Measurements from ENCODE around the gene VSTM4. TPM values are rescaled to one million over a fixed set of nuclear protein-coding genes. Genes with fewer than 3 reads are reported as not detected.

VSTM4 gene
- polyA plus RNA-seq, 1 experiment = 4.4 TPM

DNA sequence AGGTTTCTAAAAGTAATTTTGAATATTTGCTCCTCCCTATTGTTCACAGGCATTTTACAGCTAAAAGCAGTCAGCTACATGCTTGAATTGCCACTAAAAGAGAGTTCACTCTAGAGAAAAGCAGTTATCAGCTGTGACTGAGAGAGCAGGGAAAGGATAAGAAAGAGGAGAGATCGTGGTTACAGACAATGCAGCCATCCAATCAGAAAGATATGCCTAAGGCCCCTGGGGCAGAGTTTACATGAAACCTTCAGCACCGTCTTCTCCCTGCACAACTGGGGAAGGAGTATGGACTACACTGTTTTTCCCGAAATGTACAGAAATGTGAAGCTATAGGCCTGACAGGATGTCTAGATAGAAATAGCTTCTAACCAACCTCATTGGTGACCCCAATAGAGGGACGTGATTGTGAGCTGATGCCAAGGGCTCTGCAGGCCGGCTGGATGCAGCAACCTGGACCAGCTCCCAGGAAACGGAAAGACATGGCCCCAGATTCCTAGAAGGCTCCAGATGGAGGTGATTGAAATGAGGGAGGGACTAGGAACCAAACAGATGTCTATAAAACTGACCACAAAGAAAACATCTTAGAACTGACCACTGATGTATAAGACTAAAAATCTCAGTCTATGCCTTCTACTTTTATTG is 3.2 kb upstream of the VSTM4 start:
- H3K4me3 ChIP-seq (ENCODE audit: low read depth, low read length) = no peak overlapping the region
- TF ChIP-seq CTCF (IDR thresholded peaks at IDR 0.05; ENCODE audit: insufficient read depth, low read depth, low read length) = no peak
- H3K27me3 ChIP-seq (ENCODE audit: control insufficient read depth, insufficient read depth, low read length) = no peaks in the 10 kb centered on the region; the same call in 1 of the 2 replicates
- ChIA-PET POLR2A (no interaction called here), CTCF (interaction anchor here (0.8 to 1.2 kb wide), 3 partner anchors 8 to 43 kb away, joined by 3 to 4 read pairs (median 4); no protein-coding TSS in a partner anchor)
- no peaks in the 10 kb centered on the region for H3K36me3 ChIP-seq (ENCODE audit: control insufficient read depth, insufficient read depth, low read length)
- no peak for DNase-seq (ENCODE audit: low read depth)

- ChIA-PET CTCF (no interaction called here), POLR2A (no interaction called here)
- Histone ChIP-seq H3K36me3 (ENCODE audit: control insufficient read depth, insufficient read depth, low read length) (no peaks in the 10 kb centered on the region), H3K27me3 (ENCODE audit: control insufficient read depth, insufficient read depth, low read length) (no peaks in the 10 kb centered on the region; the same call in 1 of the 2 replicates), H3K4me3 (ENCODE audit: low read depth, low read length) (no peak overlapping the region)
- TF ChIP-seq CTCF (IDR thresholded peaks at IDR 0.05; ENCODE audit: insufficient read depth, low read depth, low read length) = no peak
- no peak for DNase-seq (ENCODE audit: low read depth)
These were observed 2.2 kb upstream of the VSTM4 start for GRCh38 chr10:49117376-49118070.

DNA sequence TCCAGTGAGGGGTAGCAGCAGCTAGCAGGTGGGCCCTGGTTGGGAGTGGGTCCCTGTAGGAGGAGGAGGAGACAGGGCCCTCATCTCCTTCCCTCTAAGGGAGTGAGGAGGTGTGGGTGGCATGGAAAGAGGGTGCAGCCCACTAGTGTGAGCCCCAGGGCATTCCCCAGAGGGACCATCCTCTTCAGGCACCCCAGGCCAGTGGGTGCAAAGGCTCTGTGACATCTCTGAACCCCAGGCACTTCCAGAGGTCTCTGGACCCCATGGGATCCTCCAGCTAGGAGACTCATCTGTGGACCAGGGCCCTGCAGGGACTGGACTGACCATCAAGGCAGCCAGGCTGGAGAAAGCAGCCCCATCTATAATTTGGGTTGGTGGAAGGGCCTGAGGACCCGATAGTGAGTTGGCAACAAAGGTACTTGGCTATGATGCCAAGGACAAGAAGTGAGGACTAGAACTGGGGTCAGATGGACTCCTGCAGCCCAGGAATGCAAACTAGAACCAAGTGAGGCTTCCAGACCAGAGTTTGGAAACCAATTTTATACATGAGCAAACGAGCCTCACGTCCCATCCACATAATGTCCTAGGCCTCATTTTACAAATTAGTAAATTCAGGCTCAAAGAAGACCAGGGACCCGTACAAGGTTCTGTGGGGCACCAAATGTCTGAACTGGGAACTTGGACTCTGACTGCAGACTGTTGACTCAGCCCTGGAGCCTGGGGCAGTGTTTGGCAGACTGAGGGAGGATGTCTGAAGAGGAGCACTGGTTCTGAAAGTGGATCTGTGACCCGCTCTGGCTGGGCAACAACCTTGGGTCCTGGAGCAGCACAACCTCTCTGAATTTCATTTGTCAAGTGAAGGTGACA is 1.4 kb upstream of the VSTM4 start:
- POLR2A ChIA-PET = no interaction called here
- no peak for TF ChIP-seq CTCF (IDR thresholded peaks at IDR 0.05; ENCODE audit: insufficient read depth, low read depth, low read length)
- H3K36me3 ChIP-seq (ENCODE audit: control insufficient read depth, insufficient read depth, low read length) = no peaks in the 10 kb centered on the region
- no peak overlapping the region for H3K4me3 ChIP-seq (ENCODE audit: low read depth, low read length)
- DNase-seq (ENCODE audit: low read depth) = no peak
- no peaks in the 10 kb centered on the region; the same call in 1 of the 2 replicates for H3K27me3 ChIP-seq (ENCODE audit: control insufficient read depth, insufficient read depth, low read length)
- CTCF ChIA-PET = interaction anchor here (0.7 kb wide), 1 partner anchor 11 kb away, joined by 3 read pairs; no protein-coding TSS in a partner anchor

DNA sequence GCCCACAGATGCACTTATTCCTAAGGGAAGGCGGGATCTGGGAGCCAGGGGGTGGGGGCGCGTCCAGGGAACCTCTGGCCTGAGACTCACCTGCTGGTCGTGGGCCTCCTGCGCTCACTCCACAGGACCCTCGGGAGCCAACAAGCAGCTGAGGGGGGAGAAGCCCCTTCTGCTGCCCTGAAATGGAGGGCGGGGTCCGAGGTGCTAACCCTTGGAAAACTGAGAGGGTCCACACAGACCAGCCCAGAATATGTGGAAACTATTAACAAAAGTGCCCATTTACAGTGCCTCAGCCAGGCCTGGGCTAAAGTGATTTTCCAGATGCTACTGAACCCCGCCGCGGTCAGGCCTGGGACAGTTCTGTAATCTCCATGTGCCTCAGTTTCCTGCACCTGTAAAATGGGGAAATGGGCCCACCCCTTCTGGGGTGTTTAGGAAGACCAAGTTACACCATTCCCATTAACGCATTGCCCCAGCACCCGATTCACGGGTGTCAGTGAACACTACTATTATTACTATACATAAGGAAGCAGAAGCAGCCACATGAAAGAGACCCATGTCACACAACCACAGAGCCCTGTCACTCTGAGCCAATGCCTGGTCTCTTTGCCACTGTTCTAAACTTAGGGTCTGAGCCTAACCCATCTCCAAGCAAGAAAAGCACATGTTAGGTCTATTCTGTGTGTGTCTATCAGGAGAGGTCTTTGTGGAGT is 630 bp upstream of the VSTM4 start:
- no peak for DNase-seq (ENCODE audit: low read depth)
- POLR2A ChIA-PET = no interaction called here

More for the DNA sequence above, 630 bp upstream of the VSTM4 start:
- CTCF ChIA-PET = interaction anchor here (0.7 kb wide), 1 partner anchor 10 kb away, joined by 3 read pairs; no protein-coding TSS in a partner anchor
- Histone ChIP-seq H3K27me3 (ENCODE audit: control insufficient read depth, insufficient read depth, low read length) (no peaks in the 10 kb centered on the region; the same call in 1 of the 2 replicates), H3K36me3 (ENCODE audit: control insufficient read depth, insufficient read depth, low read length) (no peaks in the 10 kb centered on the region; the same call in none of the 2 replicates), H3K4me3 (ENCODE audit: low read depth, low read length) (peak overlapping the region; percentile 59)
- no peak for TF ChIP-seq CTCF (IDR thresholded peaks at IDR 0.05; ENCODE audit: insufficient read depth, low read depth, low read length)
